SU-DHL-6 (cell line): Measurements from ENCODE around the gene GPR78.

ENCODE experiments used
- H2AFZ ChIP-seq: fragments of 200-600 bp; sonication (generic); 2 replicates; pipeline ENCODE4 v1.6.1; 2014; ENCODE audit warnings: low read depth, mild to moderate bottlenecking, moderate library complexity, mixed read lengths, antibody characterized with exemption, low read length; ENCODE audit not compliant: severe bottlenecking
- H3F3A ChIP-seq: fragments of 200-600 bp; shearing (Covaris generic); 2 replicates; pipeline ENCODE4 v1.6.0; 2016; ENCODE audit warnings: antibody characterized with exemption, mild to moderate bottlenecking; ENCODE audit not compliant: insufficient read depth
- H3K27ac ChIP-seq: fragments of 200-600 bp; sonication (generic); 2 replicates; pipeline ENCODE4 v1.5.1; 2016; ENCODE audit warnings: low read depth, mild to moderate bottlenecking, low read length, moderate library complexity, mixed read lengths
- H3K27me3 ChIP-seq: fragments of 200-600 bp; sonication (generic), shearing (Covaris generic); 2 replicates; pipeline ENCODE4 v1.6.0; 2014; ENCODE audit warnings: mild to moderate bottlenecking, low read length
- H3K36me3 ChIP-seq: fragments of 200-600 bp; sonication (generic); 2 replicates; pipeline ENCODE4 v1.6.1; 2014; ENCODE audit warnings: mild to moderate bottlenecking, low read length, mixed read lengths
- H3K4me2 ChIP-seq: fragments of 300-600, 200-600 bp; shearing (Covaris generic), sonication (generic); 2 replicates; pipeline ENCODE4 v1.6.0; 2014; ENCODE audit warnings: low read length, low read depth, mild to moderate bottlenecking; ENCODE audit not compliant: poor library complexity, severe bottlenecking
- H3K4me3 ChIP-seq: fragments of 200-600 bp; sonication (generic); 2 replicates; pipeline ENCODE4 v1.5.1; 2014; ENCODE audit warnings: antibody characterized with exemption, low read length, mild to moderate bottlenecking, mixed read lengths; ENCODE audit not compliant: insufficient read depth, poor library complexity, severe bottlenecking
- H3K79me2 ChIP-seq: fragments of 200-600 bp; sonication (generic); 2 replicates; pipeline ENCODE4 v1.6.1; 2014; ENCODE audit warnings: mild to moderate bottlenecking, low read length, moderate library complexity; ENCODE audit not compliant: insufficient read depth
- H3K9ac ChIP-seq: fragments of 200-600 bp; sonication (generic); 2 replicates; pipeline ENCODE4 v1.7.0; 2014; ENCODE audit warnings: mild to moderate bottlenecking, low read length
- H3K9me2 ChIP-seq: fragments of 200-600 bp; sonication (generic); replicated peaks from 2 replicates; pipeline ENCODE4 v1.6.1; 2014; ENCODE audit warnings: low read length; ENCODE audit not compliant: insufficient read depth
- H3K9me3 ChIP-seq: fragments of 200-600 bp; sonication (generic); 2 replicates; pipeline ENCODE4 v1.6.1; 2014; ENCODE audit warnings: low read length, mixed read lengths; ENCODE audit not compliant: insufficient read depth
- H4K20me1 ChIP-seq: fragments of 200-600 bp; sonication (generic); 2 replicates; pipeline ENCODE4 v1.6.1; 2014; ENCODE audit warnings: low read depth, mild to moderate bottlenecking, antibody characterized with exemption, low read length, moderate library complexity, mixed read lengths
- CTCF ChIP-seq: fragments of 200-600 bp; sonication (generic); IDR thresholded peaks from one replicate; pipeline ENCODE4 v1.5.1; 2017; ENCODE audit warnings: antibody characterized with exemption, mild to moderate bottlenecking, low read length, moderate library complexity; ENCODE audit not compliant: insufficient read depth, poor library complexity, severe bottlenecking
- EZH2phosphoT487 ChIP-seq: fragments of 200-600 bp; sonication (generic), shearing (Covaris generic); conservative IDR thresholded peaks from 2 replicates; pipeline ENCODE4 v1.6.1; 2018; ENCODE audit warnings: mild to moderate bottlenecking, antibody characterized with exemption, low read length, moderate library complexity, mixed read lengths

Gene GPR78

GRCh38 chr4:8586671-8587468 lies 6.7 kb downstream of the GPR78 start:
- TF ChIP-seq EZH2phosphoT487 = no peak
- TF ChIP-seq CTCF = peak; percentile 25
- Histone ChIP-seq H3K79me2 (no peaks in the 10 kb centered on the region), H3K4me3 (no peak overlapping the region), H3K9me3 (no peaks in the 10 kb centered on the region), H3K27ac (no peak overlapping the region), H3K9ac (no peak overlapping the region), H4K20me1 (no peaks in the 10 kb centered on the region), H3K36me3 (no peaks in the 10 kb centered on the region), H3F3A (no peaks in the 10 kb centered on the region), H3K9me2 (no peaks in the 10 kb centered on the region), H2AFZ (no peak overlapping the region), H3K27me3 (no peaks in the 10 kb centered on the region), H3K4me2 (no peak overlapping the region)

DNA sequence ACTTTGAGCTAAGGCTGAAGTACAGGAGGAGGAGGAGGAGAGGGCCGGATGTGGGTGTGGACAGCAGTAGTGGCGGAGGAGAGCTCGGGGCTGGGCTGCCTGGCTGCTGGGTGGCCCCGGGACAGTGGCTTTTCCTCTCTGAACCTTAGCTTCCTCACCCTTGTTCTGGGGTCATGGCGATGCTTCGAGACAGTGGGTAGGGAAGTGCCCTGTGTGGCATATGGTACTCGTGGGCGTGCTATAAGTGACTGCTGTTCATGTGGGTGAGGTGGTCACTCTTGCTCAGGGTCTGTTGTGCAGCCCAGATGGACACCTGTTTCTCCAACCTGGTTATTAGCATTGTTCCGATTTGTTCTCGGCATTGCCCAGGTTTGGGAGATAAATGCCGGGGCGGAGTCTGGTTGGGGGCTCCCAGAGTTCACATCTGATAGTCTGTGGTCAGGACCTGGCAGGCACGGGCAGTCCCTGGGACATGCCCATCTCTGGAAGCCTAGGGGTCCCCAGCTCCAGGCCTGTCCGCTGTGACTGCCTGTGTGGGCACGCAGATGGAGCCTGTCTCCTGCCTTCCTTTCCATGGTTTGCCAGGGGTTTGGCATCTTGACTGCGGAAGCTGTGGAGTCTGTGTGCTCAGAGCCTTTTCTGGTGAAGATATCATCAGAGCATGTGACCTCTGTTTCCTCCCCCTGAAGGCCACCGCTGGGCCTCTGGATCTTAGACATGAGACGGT lies 7.4 kb downstream of the GPR78 start:
- no peak overlapping the region for H3K27ac ChIP-seq
- no peaks in the 10 kb centered on the region for H3K27me3 ChIP-seq
- H3K4me2 ChIP-seq = no peak overlapping the region
- H2AFZ ChIP-seq = no peak overlapping the region
- no peaks in the 10 kb centered on the region for H3K36me3 ChIP-seq
- no peak overlapping the region for H3K9ac ChIP-seq
- no peaks in the 10 kb centered on the region for H3K79me2 ChIP-seq
- no peaks in the 10 kb centered on the region for H3K9me2 ChIP-seq
- TF ChIP-seq CTCF = no peak
- TF ChIP-seq EZH2phosphoT487 = no peak
- H3K4me3 ChIP-seq = no peak overlapping the region
- H4K20me1 ChIP-seq = no peaks in the 10 kb centered on the region
- no peaks in the 10 kb centered on the region for H3K9me3 ChIP-seq
- H3F3A ChIP-seq = no peaks in the 10 kb centered on the region

DNA sequence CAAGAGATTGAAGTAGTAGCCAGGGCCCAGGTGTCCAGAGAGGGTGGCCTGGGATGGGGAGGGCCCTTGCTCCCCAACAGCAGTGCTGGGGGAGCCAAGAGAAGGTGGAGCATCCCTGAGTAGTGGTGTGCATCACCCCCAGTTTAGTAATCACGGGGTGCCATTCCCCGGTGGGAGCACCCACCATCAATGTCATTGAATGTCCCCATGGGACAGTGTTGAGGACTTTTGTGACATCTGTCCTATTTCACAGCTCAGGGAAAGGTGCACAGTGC lies 7.9 kb downstream of the GPR78 start:
- no peaks in the 10 kb centered on the region for H3K27me3 ChIP-seq
- H2AFZ ChIP-seq = no peak overlapping the region
- H3K36me3 ChIP-seq = no peaks in the 10 kb centered on the region
- H3F3A ChIP-seq = no peaks in the 10 kb centered on the region
- no peaks in the 10 kb centered on the region for H3K9me3 ChIP-seq
- no peak overlapping the region for H3K9ac ChIP-seq
- TF ChIP-seq EZH2phosphoT487 (no peak), CTCF (no peak)
- no peak overlapping the region for H3K27ac ChIP-seq
- no peak overlapping the region for H3K4me3 ChIP-seq
- H3K9me2 ChIP-seq = no peaks in the 10 kb centered on the region
- H3K4me2 ChIP-seq = no peak overlapping the region
- H4K20me1 ChIP-seq = no peaks in the 10 kb centered on the region
- H3K79me2 ChIP-seq = no peaks in the 10 kb centered on the region
